ENCODE data around the gene PCF11.

PCF11 gene

GRCh38 chr11:83139310-83139709, 17.6 kb upstream of the PCF11 start:
- Mint-ChIP-seq H3K4me3 (no peak overlapping the region), H3K27me3 (no peaks in the 10 kb centered on the region), H3K27ac (no peak overlapping the region), H3K36me3 (peaks cover 0 to 8% of the 10 kb centered on the region in 2 donors), H3K9me3 (peaks cover 0 to 9% of the 10 kb centered on the region in 2 donors), H3K4me1 (peaks cover 7 to 12% of the 10 kb centered on the region in 2 donors)
- DNase-seq: no peak
- ATAC-seq (replicated peaks): no peak

- Mint-ChIP-seq H3K4me1 (peaks cover 7 to 12% of the 10 kb centered on the region in 2 donors), H3K36me3 (peaks cover 0 to 8% of the 10 kb centered on the region in 2 donors), H3K4me3 (no peak overlapping the region), H3K27me3 (no peaks in the 10 kb centered on the region), H3K27ac (no peak overlapping the region), H3K9me3 (peaks cover 0 to 9% of the 10 kb centered on the region in 2 donors)
- DNase-seq (no peak), ATAC-seq (replicated peaks) (peak; percentile 92 to 96)
These were observed 16.1 kb upstream of the PCF11 start for GRCh38 chr11:83140691-83141455.

GRCh38 chr11:83147895-83148294, 9.0 kb upstream of the PCF11 start:
- Mint-ChIP-seq H3K9me3 (no peaks in the 10 kb centered on the region), H3K27me3 (no peaks in the 10 kb centered on the region), H3K36me3 (no peaks in the 10 kb centered on the region), H3K4me1 (peaks cover 0 to 2% of the 10 kb centered on the region in 2 donors), H3K4me3 (no peak overlapping the region), H3K27ac (no peak overlapping the region)
- no peak for DNase-seq
- no peak for ATAC-seq (replicated peaks)

- no peak overlapping the region for H3K27ac Mint-ChIP-seq
- H3K9me3 Mint-ChIP-seq: no peaks in the 10 kb centered on the region
- no peaks in the 10 kb centered on the region for H3K36me3 Mint-ChIP-seq
- no peaks in the 10 kb centered on the region for H3K27me3 Mint-ChIP-seq
- no peak overlapping the region for H3K4me3 Mint-ChIP-seq
- ATAC-seq (replicated peaks) (no peak), DNase-seq (no peak)
- peaks cover 2 to 3% of the 10 kb centered on the region in 2 donors for H3K4me1 Mint-ChIP-seq
These were observed 6.5 kb upstream of the PCF11 start for GRCh38 chr11:83150450-83150849.

- Mint-ChIP-seq H3K4me3 (no peak overlapping the region), H3K36me3 (no peaks in the 10 kb centered on the region), H3K27ac (no peak overlapping the region), H3K4me1 (peaks cover 2 to 4% of the 10 kb centered on the region in 2 donors), H3K27me3 (no peaks in the 10 kb centered on the region), H3K9me3 (no peaks in the 10 kb centered on the region)
- ATAC-seq (replicated peaks) (no peak), DNase-seq (no peak)
These were observed 5.5 kb upstream of the PCF11 start for GRCh38 chr11:83151274-83151977.

GRCh38 chr11:83152264-83152663, 4.7 kb upstream of the PCF11 start:
- Mint-ChIP-seq H3K27ac (no peak overlapping the region), H3K4me3 (no peak overlapping the region), H3K36me3 (peaks cover 4 to 5% of the 10 kb centered on the region in 2 donors), H3K27me3 (no peaks in the 10 kb centered on the region), H3K9me3 (no peaks in the 10 kb centered on the region), H3K4me1 (peaks cover 2 to 4% of the 10 kb centered on the region in 2 donors)
- no peak for DNase-seq
- no peak for ATAC-seq (replicated peaks)

GRCh38 chr11:83153764-83154163, 3.2 kb upstream of the PCF11 start:
- Mint-ChIP-seq H3K36me3 (peaks cover 15 to 19% of the 10 kb centered on the region in 2 donors), H3K4me1 (peaks cover 0 to 4% of the 10 kb centered on the region in 2 donors), H3K27ac (no peak overlapping the region), H3K27me3 (no peaks in the 10 kb centered on the region), H3K9me3 (no peaks in the 10 kb centered on the region), H3K4me3 (no peak overlapping the region)
- DNase-seq (no peak), ATAC-seq (replicated peaks) (no peak)

- Mint-ChIP-seq H3K36me3 (peaks cover 36 to 43% of the 10 kb centered on the region in 2 donors), H3K9me3 (no peaks in the 10 kb centered on the region), H3K4me1 (peaks cover 11 to 27% of the 10 kb centered on the region in 2 donors), H3K27ac (peak overlapping the region; percentile 100), H3K4me3 (peak overlapping the region; percentile 98 to 100), H3K27me3 (no peaks in the 10 kb centered on the region)
- DNase-seq (peak; percentile 97), ATAC-seq (replicated peaks) (peak; percentile 92 to 93)
These were observed 561 bp upstream of the PCF11 start for GRCh38 chr11:83156144-83156995.

GRCh38 chr11:83157594-83158356, 844 bp downstream of the PCF11 start:
- no peaks in the 10 kb centered on the region for H3K27me3 Mint-ChIP-seq
- no peaks in the 10 kb centered on the region for H3K9me3 Mint-ChIP-seq
- peak overlapping the region; percentile 100 for H3K27ac Mint-ChIP-seq
- DNase-seq: peak; percentile 34
- peak; percentile 17 to 19 for ATAC-seq (replicated peaks)
- peaks cover 18 to 39% of the 10 kb centered on the region in 2 donors for H3K4me1 Mint-ChIP-seq
- peak overlapping the region; percentile 98 to 100 for H3K4me3 Mint-ChIP-seq
- H3K36me3 Mint-ChIP-seq: peaks cover 43 to 50% of the 10 kb centered on the region in 2 donors

GRCh38 chr11:83158357-83158786, 1.4 kb downstream of the PCF11 start:
- Mint-ChIP-seq H3K27me3 (no peaks in the 10 kb centered on the region), H3K9me3 (no peaks in the 10 kb centered on the region), H3K36me3 (peaks cover 43 to 50% of the 10 kb centered on the region in 2 donors), H3K27ac (peak overlapping the region; percentile 100), H3K4me1 (peaks cover 18 to 40% of the 10 kb centered on the region in 2 donors), H3K4me3 (peak overlapping the region; percentile 98 to 100)
- DNase-seq (no peak), ATAC-seq (replicated peaks) (no peak)

- Mint-ChIP-seq H3K36me3 (peaks cover 43 to 54% of the 10 kb centered on the region in 2 donors), H3K9me3 (no peaks in the 10 kb centered on the region), H3K27ac (peak overlapping the region; percentile 90), H3K4me1 (peaks cover 18 to 40% of the 10 kb centered on the region in 2 donors), H3K4me3 (peak overlapping the region; percentile 98 to 100), H3K27me3 (no peaks in the 10 kb centered on the region)
- DNase-seq: no peak
- ATAC-seq (replicated peaks): no peak
These were observed 2.3 kb downstream of the PCF11 start for GRCh38 chr11:83158965-83159901.

- H3K9me3 Mint-ChIP-seq: no peaks in the 10 kb centered on the region
- no peaks in the 10 kb centered on the region for H3K27me3 Mint-ChIP-seq
- peak overlapping the region; percentile 98 to 100 for H3K4me3 Mint-ChIP-seq
- ATAC-seq (replicated peaks) (no peak), DNase-seq (no peak)
- H3K4me1 Mint-ChIP-seq: peaks cover 18 to 40% of the 10 kb centered on the region in 2 donors
- peaks cover 45 to 57% of the 10 kb centered on the region in 2 donors for H3K36me3 Mint-ChIP-seq
- peak overlapping the region; percentile 90 for H3K27ac Mint-ChIP-seq
These were observed 3.3 kb downstream of the PCF11 start for GRCh38 chr11:83159902-83160865.

Measured in stimulated activated naive B cell treated with anti-CD40 and anti-IgM and Interleukin-4, amounts not matched to agents 10 μg/mL and 1 μg/mL and 100 μg/mL, for 72 hours (primary cell).